ENCODE results near the gene SLC22A6.

DNA sequence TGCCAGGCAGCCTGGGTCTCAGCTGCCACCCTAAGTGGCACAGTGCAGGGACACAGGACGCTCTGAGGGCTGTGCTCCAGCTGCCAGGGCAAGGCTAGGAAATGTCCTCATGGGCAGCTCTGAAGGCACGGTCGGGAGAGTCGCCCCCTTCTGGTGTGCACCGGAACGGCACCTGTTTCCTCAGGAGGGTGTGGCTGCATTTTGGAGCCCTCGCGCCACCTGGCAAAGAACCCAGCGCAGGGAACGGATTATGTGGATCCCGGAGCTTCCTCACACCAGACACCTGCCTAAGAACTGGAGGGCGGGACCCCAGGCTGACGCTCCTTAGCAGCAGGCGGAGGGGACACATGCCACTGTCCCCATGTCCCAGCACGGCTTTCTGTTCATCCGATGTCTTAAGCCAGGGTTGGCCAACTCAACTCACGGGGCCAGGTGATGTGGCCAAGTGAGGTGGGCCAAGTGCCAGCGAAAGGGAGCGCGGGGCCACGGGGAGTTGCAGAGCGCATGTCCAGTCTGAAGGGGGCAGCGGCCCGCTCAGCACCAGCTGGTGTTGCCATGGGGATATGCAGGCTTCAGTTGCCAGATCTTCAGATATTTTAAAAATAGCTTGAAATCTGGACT is 36.0 kb upstream of the SLC22A6 start:
- TF ChIP-seq, protein P1, sequence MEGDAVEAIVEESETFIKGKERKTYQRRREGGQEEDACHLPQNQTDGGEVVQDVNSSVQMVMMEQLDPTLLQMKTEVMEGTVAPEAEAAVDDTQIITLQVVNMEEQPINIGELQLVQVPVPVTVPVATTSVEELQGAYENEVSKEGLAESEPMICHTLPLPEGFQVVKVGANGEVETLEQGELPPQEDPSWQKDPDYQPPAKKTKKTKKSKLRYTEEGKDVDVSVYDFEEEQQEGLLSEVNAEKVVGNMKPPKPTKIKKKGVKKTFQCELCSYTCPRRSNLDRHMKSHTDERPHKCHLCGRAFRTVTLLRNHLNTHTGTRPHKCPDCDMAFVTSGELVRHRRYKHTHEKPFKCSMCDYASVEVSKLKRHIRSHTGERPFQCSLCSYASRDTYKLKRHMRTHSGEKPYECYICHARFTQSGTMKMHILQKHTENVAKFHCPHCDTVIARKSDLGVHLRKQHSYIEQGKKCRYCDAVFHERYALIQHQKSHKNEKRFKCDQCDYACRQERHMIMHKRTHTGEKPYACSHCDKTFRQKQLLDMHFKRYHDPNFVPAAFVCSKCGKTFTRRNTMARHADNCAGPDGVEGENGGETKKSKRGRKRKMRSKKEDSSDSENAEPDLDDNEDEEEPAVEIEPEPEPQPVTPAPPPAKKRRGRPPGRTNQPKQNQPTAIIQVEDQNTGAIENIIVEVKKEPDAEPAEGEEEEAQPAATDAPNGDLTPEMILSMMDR (IDR thresholded peaks at IDR 0.05) = peak in 1 of 4 experiments; percentile 19
- TF ChIP-seq POLR2A (IDR thresholded peaks at IDR 0.05) (no peak), POLR2AphosphoS5 (IDR thresholded peaks at IDR 0.05) (no peak)

All from prostate gland (tissue), 2 donors.